ENCODE data around the gene NRIP1. TPM values are rescaled to one million over a fixed set of nuclear protein-coding genes. Genes with fewer than 3 reads are reported as not detected.

NRIP1 gene
- total RNA-seq, 1 experiment from 2014 or later = 19.1 TPM

DNA sequence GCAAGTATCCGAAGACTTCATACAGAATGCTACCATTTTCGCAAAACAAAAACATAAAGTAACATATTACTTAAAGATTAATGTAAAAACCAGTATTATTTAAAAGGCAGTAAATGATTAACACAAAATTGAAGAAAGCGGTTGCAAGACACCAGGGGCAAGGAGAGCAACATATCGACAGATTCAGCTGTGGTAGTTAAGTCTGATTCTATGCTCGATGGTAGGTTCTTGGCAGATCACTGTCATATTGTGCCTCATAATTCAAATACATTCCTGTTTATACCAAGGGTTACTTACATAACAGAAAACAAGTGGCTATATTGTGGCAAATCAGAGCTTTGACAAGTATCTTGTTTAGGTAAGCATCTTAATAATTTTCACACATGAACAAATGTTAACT is 37.7 kb downstream of the NRIP1 start:
- Histone ChIP-seq H3K9me3 (ENCODE audit: control insufficient read depth, insufficient read depth, low read depth, low read length) (no peaks in the 10 kb centered on the region), H3K27ac (ENCODE audit: low read length) (no peak overlapping the region), H3K27me3 (ENCODE audit: control insufficient read depth, insufficient read depth, low read length) (no peaks in the 10 kb centered on the region), H3K4me1 (ENCODE audit: control insufficient read depth, insufficient read depth, low read length) (no peaks in the 10 kb centered on the region), H3K36me3 (ENCODE audit: control insufficient read depth, insufficient read depth, low read length) (no peaks in the 10 kb centered on the region), H3K4me3 (ENCODE audit: low read depth in 2 of 2, low read length in 2 of 2) (no peak overlapping the region)
- intact Hi-C loops (cut with micrococcal nuclease; ENCODE audit: unreplicated experiment) = no loop called here
- no peak for TF ChIP-seq REST (IDR thresholded peaks at IDR 0.05; ENCODE audit: insufficient read depth in 1 of 2, low read depth in 2 of 2, low read length in 1 of 2)
- in situ Hi-C loops (cut with HindIII; ENCODE audit: low pct_unique_long_range_greater_than_20kb, low sequenced_read_pairs) = no loop called here
- ChIA-PET POLR2A (no interaction called here), CTCF (no interaction called here)
- DNase-seq (ENCODE audit: low read depth, low spot score) = no peak
- no peak for ATAC-seq
- BruUV-seq (replicated peaks) = TSS peak; percentile 12

DNA sequence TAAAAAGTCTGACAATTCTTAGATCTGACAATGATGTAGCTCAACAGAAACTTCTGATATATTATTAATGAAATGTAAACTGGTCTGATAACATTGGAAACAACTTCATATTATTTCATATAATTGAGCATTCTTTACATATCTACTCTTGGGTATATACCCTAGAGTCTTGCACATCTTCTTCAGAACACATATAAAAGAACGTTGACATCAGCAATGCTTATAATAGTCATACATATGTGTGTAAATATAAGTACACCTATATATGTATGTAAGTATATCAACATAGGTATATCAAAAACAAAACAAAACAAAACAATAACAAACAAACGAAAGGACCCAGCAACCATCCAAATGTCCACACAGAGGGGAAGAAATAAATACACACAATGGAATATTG is 38.4 kb downstream of the NRIP1 start:
- no TSS peak for BruUV-seq (replicated peaks)
- Histone ChIP-seq H3K4me1 (ENCODE audit: control insufficient read depth, insufficient read depth, low read length) (no peaks in the 10 kb centered on the region), H3K4me3 (ENCODE audit: low read depth in 2 of 2, low read length in 2 of 2) (no peak overlapping the region), H3K36me3 (ENCODE audit: control insufficient read depth, insufficient read depth, low read length) (no peaks in the 10 kb centered on the region), H3K9me3 (ENCODE audit: control insufficient read depth, insufficient read depth, low read depth, low read length) (no peaks in the 10 kb centered on the region), H3K27me3 (ENCODE audit: control insufficient read depth, insufficient read depth, low read length) (no peaks in the 10 kb centered on the region), H3K27ac (ENCODE audit: low read length) (no peak overlapping the region)
- intact Hi-C loops (cut with micrococcal nuclease; ENCODE audit: unreplicated experiment) = no loop called here
- TF ChIP-seq CTCF (IDR thresholded peaks at IDR 0.05) (no peak), TCF7L2 (IDR thresholded peaks at IDR 0.05; ENCODE audit: low read depth, low read length) (no peak), POLR2AphosphoS5 (IDR thresholded peaks at IDR 0.05; ENCODE audit: low read depth, low read length) (no peak), REST (IDR thresholded peaks at IDR 0.05; ENCODE audit: insufficient read depth in 1 of 2, low read depth in 2 of 2, low read length in 1 of 2) (no peak), SIN3A (IDR thresholded peaks at IDR 0.05; ENCODE audit: borderline replicate concordance, insufficient read depth, low read depth, low read length) (no peak)
- DNase-seq (ENCODE audit: low read depth, low spot score) = no peak
- no peak for ATAC-seq
- in situ Hi-C loops (cut with HindIII; ENCODE audit: low pct_unique_long_range_greater_than_20kb, low sequenced_read_pairs) = no loop called here
- CTCF ChIA-PET = no interaction called here
- POLR2A ChIA-PET = no interaction called here
